CD8-positive, alpha-beta memory T cell (primary cell): ENCODE data around the gene PCSK2. TPM values are rescaled to one million over a fixed set of nuclear protein-coding genes. Genes with fewer than 3 reads are reported as not detected.

ENCODE experiments used
- CTCF ChIA-PET: fragments of 350-600 bp; sonication (Branson Sonifier 250); formaldehyde crosslinking; loops from one replicate; lab custom pipeline; 2021; ENCODE audit warnings: antibody characterized with exemption; lab: Charles Lee
- POLR2A ChIA-PET: fragments of 350-600 bp; sonication (Branson Sonifier 250); formaldehyde crosslinking; loops from one replicate; lab custom pipeline; 2021; ENCODE audit warnings: antibody characterized with exemption; lab: Charles Lee
- DNase-seq, 5 donors: peaks; one replicate each; pipeline versions ENCODE4 v3.0.0 to v3.0.0-alpha.2; 2020 to 2022; ENCODE audit warnings: mixed read lengths in 1 of 5
- H3K27ac ChIP-seq: one replicate; pipeline ENCODE4 v1.7.0; 2013; ENCODE audit warnings: low read depth, mild to moderate bottlenecking, low read length, moderate library complexity
- H3K27me3 ChIP-seq: 2 replicates; pipeline ENCODE4 v1.7.0; 2013; ENCODE audit warnings: low read length, mild to moderate bottlenecking; ENCODE audit not compliant: insufficient read depth, poor library complexity, severe bottlenecking
- H3K36me3 ChIP-seq: 2 replicates; pipeline ENCODE4 v1.7.0; 2013; ENCODE audit warnings: mild to moderate bottlenecking, low read length, moderate library complexity; ENCODE audit not compliant: insufficient read depth
- H3K4me1 ChIP-seq: 2 replicates; pipeline ENCODE4 v1.7.0; 2013; ENCODE audit warnings: mild to moderate bottlenecking, low read length, moderate library complexity; ENCODE audit not compliant: insufficient read depth
- H3K4me3 ChIP-seq: 2 replicates; pipeline ENCODE4 v1.7.0; 2013; ENCODE audit warnings: mild to moderate bottlenecking, low read length
- H3K9me3 ChIP-seq: 2 replicates; pipeline ENCODE4 v1.7.0; 2013; ENCODE audit warnings: mild to moderate bottlenecking, low read length
- H3K27ac Mint-ChIP-seq, 8 donors: one replicate each; pipeline ENCODE4 v1.8.0; 2020 to 2021; ENCODE audit warnings: mixed read lengths in 8 of 8, mild to moderate bottlenecking in 6 of 8, inconsistent platforms in 3 of 8, moderate library complexity in 3 of 8
- H3K27me3 Mint-ChIP-seq, 2 donors: one replicate each; pipeline ENCODE4 v1.8.0; 2020 to 2021; ENCODE audit warnings: mixed read lengths in 2 of 2, mild to moderate bottlenecking in 1 of 2, moderate library complexity in 1 of 2
- H3K36me3 Mint-ChIP-seq, 3 donors: one replicate each; pipeline ENCODE4 v1.8.0; 2020 to 2021; ENCODE audit warnings: mixed read lengths in 3 of 3, inconsistent platforms in 1 of 3, mild to moderate bottlenecking in 1 of 3
- H3K4me1 Mint-ChIP-seq, 3 donors: one replicate each; pipeline ENCODE4 v1.8.0; 2020 to 2021; ENCODE audit warnings: mixed read lengths in 3 of 3, inconsistent platforms in 1 of 3, mild to moderate bottlenecking in 1 of 3
- H3K4me3 Mint-ChIP-seq, 7 donors: one replicate each; pipeline ENCODE4 v1.8.0; 2020 to 2021; ENCODE audit warnings: mixed read lengths in 7 of 7, mild to moderate bottlenecking in 6 of 7, moderate library complexity in 4 of 7, inconsistent platforms in 2 of 7
- H3K9me3 Mint-ChIP-seq, 5 donors: one replicate each; pipeline ENCODE4 v1.8.0; 2020 to 2022; ENCODE audit warnings: mixed read lengths in 5 of 5, mild to moderate bottlenecking in 3 of 5, moderate library complexity in 2 of 5, inconsistent platforms in 1 of 5
- polyA plus RNA-seq: library from polyadenylated mRNA; unstranded; fragments of 300-500 nt; fragmentation: Illumina TruSeq; gene quantifications from one replicate; pipeline ENCODE4 v1.2.3, GENCODE V29; 2021
- total RNA-seq, 2 experiments: library from RNA; stranded (reverse); gene quantifications; one replicate each; pipeline ENCODE4 v1.2.3, GENCODE V29; 2021

The PCSK2 gene
- total and polyA plus RNA-seq, 3 experiments from 2014 or later = not detected

- Histone ChIP-seq H3K4me3 (no peak overlapping the region), H3K27ac (no peak overlapping the region), H3K9me3 (no peaks in the 10 kb centered on the region), H3K4me1 (no peaks in the 10 kb centered on the region), H3K36me3 (no peaks in the 10 kb centered on the region), H3K27me3 (no peaks in the 10 kb centered on the region)
- H3K4me1 Mint-ChIP-seq = peaks cover 0 to 2% (median 0%) of the 10 kb centered on the region in 3 donors
- H3K36me3 Mint-ChIP-seq = no peaks in the 10 kb centered on the region
- H3K27ac Mint-ChIP-seq = peak overlapping the region in 2 of 8 donors; percentile 32 to 75
- DNase-seq = no peak
- no peak overlapping the region for H3K4me3 Mint-ChIP-seq
- H3K27me3 Mint-ChIP-seq = peaks cover 0 to 2% of the 10 kb centered on the region in 2 donors
- POLR2A ChIA-PET = no interaction called here
- H3K9me3 Mint-ChIP-seq = no peaks in the 10 kb centered on the region
- CTCF ChIA-PET = interaction anchor here (1.4 kb wide), 1 partner anchor 16 kb away, joined by 5 read pairs; no protein-coding TSS in a partner anchor
Measured at GRCh38 chr20:17520583-17520982, 293.7 kb downstream of the PCSK2 start.

DNA sequence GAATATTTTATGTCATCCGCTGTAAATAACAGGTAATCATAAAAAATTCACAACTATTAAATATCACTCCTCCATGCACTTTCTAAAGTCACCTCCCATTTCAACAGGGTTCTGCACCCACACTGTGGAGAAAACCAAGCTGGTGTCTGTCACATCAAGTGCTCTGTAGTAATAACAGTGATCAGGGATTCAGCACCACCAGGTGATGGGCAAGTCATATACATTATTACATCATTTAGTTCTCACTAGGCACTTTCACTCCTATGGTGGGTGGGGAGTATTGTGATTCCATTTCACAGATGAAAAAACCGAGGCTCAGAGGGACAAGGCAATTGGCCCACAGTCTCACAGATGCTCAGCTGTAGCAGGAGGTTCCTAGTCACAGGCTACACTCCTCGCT is 295.7 kb downstream of the PCSK2 start:
- Mint-ChIP-seq H3K9me3 (no peaks in the 10 kb centered on the region), H3K27ac (no peak overlapping the region), H3K4me1 (peaks cover 0 to 2% (median 0%) of the 10 kb centered on the region in 3 donors), H3K27me3 (peaks cover 0 to 2% of the 10 kb centered on the region in 2 donors), H3K4me3 (no peak overlapping the region), H3K36me3 (no peaks in the 10 kb centered on the region)
- no peaks in the 10 kb centered on the region for H3K36me3 ChIP-seq
- DNase-seq = no peak
- H3K4me1 ChIP-seq = no peaks in the 10 kb centered on the region
- CTCF ChIA-PET = no interaction called here
- POLR2A ChIA-PET = no interaction called here
- H3K27ac ChIP-seq = no peak overlapping the region
- no peaks in the 10 kb centered on the region for H3K9me3 ChIP-seq
- no peaks in the 10 kb centered on the region for H3K27me3 ChIP-seq
- no peak overlapping the region for H3K4me3 ChIP-seq

GRCh38 chr20:17523326-17523725 is 296.5 kb downstream of the PCSK2 start:
- no peak overlapping the region for H3K4me3 Mint-ChIP-seq
- no peaks in the 10 kb centered on the region for H3K9me3 Mint-ChIP-seq
- Histone ChIP-seq H3K36me3 (no peaks in the 10 kb centered on the region), H3K27me3 (no peaks in the 10 kb centered on the region), H3K9me3 (no peaks in the 10 kb centered on the region), H3K4me3 (no peak overlapping the region), H3K27ac (no peak overlapping the region), H3K4me1 (no peaks in the 10 kb centered on the region)
- DNase-seq = no peak
- H3K27me3 Mint-ChIP-seq = peaks cover 0 to 2% of the 10 kb centered on the region in 2 donors
- H3K4me1 Mint-ChIP-seq = peaks cover 0 to 2% (median 0%) of the 10 kb centered on the region in 3 donors
- ChIA-PET POLR2A (no interaction called here), CTCF (interaction anchor here (1.8 kb wide), 1 partner anchor 10 kb away, joined by 4 read pairs; no protein-coding TSS in a partner anchor)
- H3K27ac Mint-ChIP-seq = no peak overlapping the region
- no peaks in the 10 kb centered on the region for H3K36me3 Mint-ChIP-seq

DNA sequence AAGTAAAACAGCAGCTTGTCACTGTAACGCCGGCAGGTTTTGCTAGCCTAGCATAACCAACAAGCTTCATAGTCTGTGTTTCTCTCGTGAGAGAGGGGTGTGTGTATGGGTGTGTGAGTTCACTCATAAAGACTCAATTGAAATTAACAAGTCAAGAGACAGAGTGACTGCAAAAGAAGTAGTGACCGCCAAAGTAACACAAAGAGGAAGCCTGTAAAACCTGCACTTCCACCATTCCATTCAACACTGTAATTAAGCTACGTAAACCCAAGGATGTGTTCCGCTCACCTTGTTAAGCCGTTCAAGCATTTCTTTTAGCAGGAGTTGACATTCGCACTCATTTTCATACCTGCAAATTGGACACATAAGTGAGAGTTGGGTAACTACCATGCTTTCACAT is 297.7 kb downstream of the PCSK2 start:
- CTCF ChIA-PET = interaction anchor here (1.5 to 1.8 kb wide), 2 partner anchors 11 to 20 kb away, joined by 4 to 7 read pairs; no protein-coding TSS in a partner anchor
- peaks cover 0 to 2% of the 10 kb centered on the region in 2 donors for H3K27me3 Mint-ChIP-seq
- POLR2A ChIA-PET = no interaction called here

GRCh38 chr20:17525132-17525531 is 298.3 kb downstream of the PCSK2 start:
- no peaks in the 10 kb centered on the region for H3K36me3 ChIP-seq
- CTCF ChIA-PET = interaction anchor here (1.5 kb wide), 1 partner anchor 20 kb away, joined by 7 read pairs; no protein-coding TSS in a partner anchor
- H3K36me3 Mint-ChIP-seq = no peaks in the 10 kb centered on the region
- H3K9me3 ChIP-seq = no peaks in the 10 kb centered on the region
- no peak for DNase-seq
- H3K27ac Mint-ChIP-seq = no peak overlapping the region
- no peak overlapping the region for H3K27ac ChIP-seq
- no peaks in the 10 kb centered on the region for H3K27me3 ChIP-seq
- H3K4me3 Mint-ChIP-seq = no peak overlapping the region
- H3K4me3 ChIP-seq = no peak overlapping the region
- no peaks in the 10 kb centered on the region for H3K4me1 ChIP-seq
- POLR2A ChIA-PET = no interaction called here
- no peaks in the 10 kb centered on the region for H3K9me3 Mint-ChIP-seq
- H3K4me1 Mint-ChIP-seq = peaks cover under 1 to 4% (median 1%) of the 10 kb centered on the region in 3 donors
- peaks cover 0 to 2% of the 10 kb centered on the region in 2 donors for H3K27me3 Mint-ChIP-seq

More for the DNA sequence above, 297.7 kb downstream of the PCSK2 start:
- H3K27ac Mint-ChIP-seq = no peak overlapping the region
- Histone ChIP-seq H3K36me3 (no peaks in the 10 kb centered on the region), H3K4me3 (no peak overlapping the region), H3K4me1 (no peaks in the 10 kb centered on the region), H3K27me3 (no peaks in the 10 kb centered on the region), H3K9me3 (no peaks in the 10 kb centered on the region), H3K27ac (no peak overlapping the region)
- peaks cover 0 to 4% (median 0%) of the 10 kb centered on the region in 3 donors for H3K4me1 Mint-ChIP-seq
- no peak overlapping the region for H3K4me3 Mint-ChIP-seq
- no peaks in the 10 kb centered on the region for H3K36me3 Mint-ChIP-seq
- H3K9me3 Mint-ChIP-seq = no peaks in the 10 kb centered on the region
- DNase-seq = no peak

- no peaks in the 10 kb centered on the region for H3K27me3 ChIP-seq
- CTCF ChIA-PET = no interaction called here
Measured at GRCh38 chr20:17525650-17526049, 298.8 kb downstream of the PCSK2 start.

GRCh38 chr20:17529586-17529985 is 302.7 kb downstream of the PCSK2 start:
- ChIA-PET POLR2A (no interaction called here), CTCF (interaction anchor here (0.9 kb wide), 1 partner anchor 24 kb away, joined by 3 read pairs; no protein-coding TSS in a partner anchor)
- Histone ChIP-seq H3K27ac (no peak overlapping the region), H3K4me3 (no peak overlapping the region), H3K36me3 (no peaks in the 10 kb centered on the region), H3K27me3 (no peaks in the 10 kb centered on the region), H3K4me1 (peaks cover 4% of the 10 kb centered on the region), H3K9me3 (no peaks in the 10 kb centered on the region)
- H3K36me3 Mint-ChIP-seq = no peaks in the 10 kb centered on the region
- no peak for DNase-seq
- peaks cover 11 to 21% (median 18%) of the 10 kb centered on the region in 3 donors for H3K4me1 Mint-ChIP-seq
- no peaks in the 10 kb centered on the region for H3K9me3 Mint-ChIP-seq
- peak overlapping the region in 1 of 8 donors; percentile 73 for H3K27ac Mint-ChIP-seq
- H3K27me3 Mint-ChIP-seq = peaks cover 4 to 10% of the 10 kb centered on the region in 2 donors
- peak overlapping the region in 1 of 7 donors; percentile 85 for H3K4me3 Mint-ChIP-seq

More at GRCh38 chr20:17525650-17526049, 298.8 kb downstream of the PCSK2 start:
- Mint-ChIP-seq H3K4me1 (peaks cover 5 to 7% (median 6%) of the 10 kb centered on the region in 3 donors), H3K9me3 (no peaks in the 10 kb centered on the region), H3K4me3 (no peak overlapping the region), H3K27ac (no peak overlapping the region), H3K27me3 (peaks cover under 1 to 5% of the 10 kb centered on the region in 2 donors), H3K36me3 (no peaks in the 10 kb centered on the region)
- Histone ChIP-seq H3K9me3 (no peaks in the 10 kb centered on the region), H3K4me3 (no peak overlapping the region), H3K27ac (no peak overlapping the region), H3K36me3 (no peaks in the 10 kb centered on the region), H3K4me1 (no peaks in the 10 kb centered on the region)
- no peak for DNase-seq
- POLR2A ChIA-PET = no interaction called here

- H3K27ac Mint-ChIP-seq = peak overlapping the region in 2 of 8 donors; percentile 38 to 47
- Histone ChIP-seq H3K4me3 (no peak overlapping the region), H3K27ac (no peak overlapping the region), H3K4me1 (peaks cover 4% of the 10 kb centered on the region), H3K36me3 (no peaks in the 10 kb centered on the region), H3K27me3 (no peaks in the 10 kb centered on the region), H3K9me3 (no peaks in the 10 kb centered on the region)
- ChIA-PET POLR2A (interaction anchor here (1.1 to 1.5 kb wide), 2 partner anchors 82 to 152 kb away, joined by 3 to 6 read pairs; partner anchors contain the start of gene RRBP1), CTCF (interaction anchor here (0.9 kb wide), 1 partner anchor 25 kb away, joined by 3 read pairs; no protein-coding TSS in a partner anchor)
- H3K27me3 Mint-ChIP-seq = peaks cover 4 to 10% of the 10 kb centered on the region in 2 donors
- no peaks in the 10 kb centered on the region for H3K36me3 Mint-ChIP-seq
- peak overlapping the region; percentile 74 to 85 (median 76) for H3K4me3 Mint-ChIP-seq
- no peak for DNase-seq
- no peaks in the 10 kb centered on the region for H3K9me3 Mint-ChIP-seq
- H3K4me1 Mint-ChIP-seq = peaks cover 11 to 21% (median 18%) of the 10 kb centered on the region in 3 donors
Measured at GRCh38 chr20:17530153-17530552, 303.3 kb downstream of the PCSK2 start.
